Stomach (tissue), 9 donors: ENCODE results near the gene PTPRT. TPM values are rescaled to one million over a fixed set of nuclear protein-coding genes. Genes with fewer than 3 reads are reported as not detected.

ENCODE experiments used
- DNase-seq, 2 donors: peaks; one replicate each; pipeline versions ENCODE4 v3.0.0 to v3.0.0-alpha.2; 2013 to 2019
- H3K27ac ChIP-seq, 5 donors: fragments of 200-600 bp in 4 of 5; sonication (generic) in 4 of 5; one replicate each; pipeline ENCODE4 v1.5.1; 2013 to 2019; ENCODE audit warnings: mild to moderate bottlenecking in 1 of 5, moderate library complexity in 1 of 5
- H3K27me3 ChIP-seq, 3 donors: fragments of 200-600 bp; sonication (generic); one replicate each; pipeline ENCODE4 v1.5.1; 2017 to 2019; ENCODE audit warnings: mixed run types in 1 of 3
- H3K36me3 ChIP-seq, 4 donors: fragments of 200-600 bp; sonication (generic); 1 replicate in 3 of 4; 2 replicates in 1 of 4; pipeline ENCODE4 v1.5.1; 2016 to 2019
- H3K4me1 ChIP-seq, 4 donors: fragments of 200-600 bp; sonication (generic); one replicate each; pipeline ENCODE4 v1.5.1; 2016 to 2019
- H3K4me3 ChIP-seq, 4 donors: fragments of 200-600 bp; sonication (generic) in 3 of 4; one replicate each; pipeline ENCODE4 v1.5.1; 2016 to 2019; ENCODE audit warnings: mild to moderate bottlenecking in 1 of 4
- H3K9me3 ChIP-seq, 4 donors: fragments of 200-600 bp; sonication (generic); one replicate each; pipeline ENCODE4 v1.5.1; 2016 to 2019
- EP300 ChIP-seq: sonication (generic); formaldehyde crosslinking; IDR thresholded peaks from one replicate; pipeline ENCODE4 v1.6.1; 2017; ENCODE audit warnings: antibody characterized with exemption
- POLR2A ChIP-seq, 4 donors: fragments of 450-650 bp; IDR thresholded peaks; one replicate each; pipeline ENCODE4 v1.6.1; 2016; ENCODE audit warnings: antibody characterized with exemption in 4 of 4, control low read depth in 2 of 4, mild to moderate bottlenecking in 1 of 4, moderate library complexity in 1 of 4
- POLR2AphosphoS5 ChIP-seq, 3 donors: sonication (generic); formaldehyde crosslinking; IDR thresholded peaks; one replicate each; pipeline ENCODE4 v1.6.1; 2016; ENCODE audit warnings: antibody characterized with exemption in 3 of 3
- WGBS, 5 donors: extraction: QIAGEN DNeasy Blood & Tissue Kit in 3 of 5; methylation state at CpG; one replicate each; pipeline versions ENCODE4 v1.1.5 to v1.1.7; 2013 to 2018; 5-methylcytosine and 5-hydroxymethylcytosine counted together
- intact Hi-C: fragments of 100-400 bp; cut with DNase I; formaldehyde crosslinking; loops from one replicate; pipeline ENCODE4 v1.15.1; 2023; ENCODE audit warnings: low total_unique reads
- polyA plus RNA-seq, 3 donors: library from polyadenylated mRNA; stranded (reverse); fragments of 200-250 nt; gene quantifications; one replicate each; pipeline ENCODE4 v1.2.3, GENCODE V29; 2013
- total RNA-seq, 5 donors: library from RNA; depleted of rRNA; stranded (reverse); fragments of >200 nt; gene quantifications; one replicate each; pipeline versions ENCODE4 v1.1.0 to v1.2.3, GENCODE V29; 2014 to 2016
- TF ChIP-seq, protein P1 (sequence below), 7 experiments: fragments of 450-650 bp in 4 of 7; fragments of 200-600 bp in 3 of 7; sonication (generic) in 3 of 7; IDR thresholded peaks; one replicate each; pipeline ENCODE4 v1.5.1; 2016 to 2019; ENCODE audit warnings: antibody characterized with exemption in 7 of 7, control low read depth in 2 of 7, mild to moderate bottlenecking in 1 of 7
- donor health status: healthy with polysubstance abuse.
- donor health status: Bipolar disorder and iron deficiency.
- donor health status: healthy.

PTPRT gene
- total and polyA plus RNA-seq, 8 donors, result 0.05 to 11.6 (median 1.7) TPM; not detected in 2

DNA sequence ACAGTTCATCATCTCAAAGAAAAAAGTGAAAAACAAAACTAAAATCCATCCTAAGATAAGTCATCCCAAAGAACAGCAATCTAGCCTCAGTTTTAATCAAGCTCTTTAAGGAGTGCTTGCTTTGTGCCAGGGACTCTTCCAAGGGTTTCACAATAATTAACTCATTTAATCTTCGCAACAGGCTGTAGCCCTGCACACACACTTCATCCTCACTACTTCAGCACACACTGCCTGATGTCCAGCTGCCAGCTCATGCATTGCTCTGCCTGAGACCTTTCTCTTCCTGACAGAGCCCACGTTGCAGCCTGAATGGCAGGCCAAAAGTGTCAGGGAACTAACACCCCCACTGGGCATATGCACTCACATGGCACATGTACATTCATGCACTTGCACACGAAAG is 21.2 kb upstream of the PTPRT start:
- no peak overlapping the region for H3K27ac ChIP-seq
- no peaks in the 10 kb centered on the region for H3K9me3 ChIP-seq
- TF ChIP-seq POLR2A (IDR thresholded peaks at IDR 0.05), result no peak
- TF ChIP-seq, protein P1, sequence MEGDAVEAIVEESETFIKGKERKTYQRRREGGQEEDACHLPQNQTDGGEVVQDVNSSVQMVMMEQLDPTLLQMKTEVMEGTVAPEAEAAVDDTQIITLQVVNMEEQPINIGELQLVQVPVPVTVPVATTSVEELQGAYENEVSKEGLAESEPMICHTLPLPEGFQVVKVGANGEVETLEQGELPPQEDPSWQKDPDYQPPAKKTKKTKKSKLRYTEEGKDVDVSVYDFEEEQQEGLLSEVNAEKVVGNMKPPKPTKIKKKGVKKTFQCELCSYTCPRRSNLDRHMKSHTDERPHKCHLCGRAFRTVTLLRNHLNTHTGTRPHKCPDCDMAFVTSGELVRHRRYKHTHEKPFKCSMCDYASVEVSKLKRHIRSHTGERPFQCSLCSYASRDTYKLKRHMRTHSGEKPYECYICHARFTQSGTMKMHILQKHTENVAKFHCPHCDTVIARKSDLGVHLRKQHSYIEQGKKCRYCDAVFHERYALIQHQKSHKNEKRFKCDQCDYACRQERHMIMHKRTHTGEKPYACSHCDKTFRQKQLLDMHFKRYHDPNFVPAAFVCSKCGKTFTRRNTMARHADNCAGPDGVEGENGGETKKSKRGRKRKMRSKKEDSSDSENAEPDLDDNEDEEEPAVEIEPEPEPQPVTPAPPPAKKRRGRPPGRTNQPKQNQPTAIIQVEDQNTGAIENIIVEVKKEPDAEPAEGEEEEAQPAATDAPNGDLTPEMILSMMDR (IDR thresholded peaks at IDR 0.05), result no peak
- TF ChIP-seq EP300, result no peak
- TF ChIP-seq POLR2AphosphoS5 (IDR thresholded peaks at IDR 0.05), result no peak
- intact Hi-C loops, result no loop called here
- DNase-seq, result no peak
- H3K27me3 ChIP-seq, result peaks cover 0 to 11% (median 0%) of the 10 kb centered on the region in 3 donors
- H3K4me1 ChIP-seq, result no peaks in the 10 kb centered on the region
- WGBS, 5 donors, result 49 to 67% (median 64%) methylated on average over 3 of the region's 3 CpGs
- no peak overlapping the region for H3K4me3 ChIP-seq
- no peaks in the 10 kb centered on the region for H3K36me3 ChIP-seq

DNA sequence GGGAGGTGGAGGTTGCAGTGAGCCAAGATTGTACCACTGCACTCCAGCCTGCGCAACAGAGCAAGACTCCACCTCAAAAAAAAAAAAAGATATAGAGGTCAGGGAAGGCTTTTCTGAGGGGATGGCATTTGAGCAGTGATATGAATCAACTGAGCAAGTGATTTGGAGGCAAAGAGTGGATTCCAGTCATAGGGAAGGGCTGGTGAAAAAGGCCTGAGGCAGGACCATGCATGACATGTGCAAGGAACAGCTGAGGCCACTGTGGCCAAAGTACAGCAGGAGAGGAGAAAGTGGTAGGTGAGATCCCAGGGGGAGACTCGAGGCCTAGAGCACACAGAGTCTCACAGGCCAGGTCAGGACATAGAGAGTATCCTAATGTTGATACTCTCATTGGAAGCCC is 20.1 kb upstream of the PTPRT start:
- Histone ChIP-seq H3K4me1 (no peaks in the 10 kb centered on the region), H3K4me3 (no peak overlapping the region), H3K27ac (no peak overlapping the region), H3K27me3 (no peaks in the 10 kb centered on the region), H3K9me3 (no peaks in the 10 kb centered on the region), H3K36me3 (no peaks in the 10 kb centered on the region)
- intact Hi-C loops, result no loop called here
- TF ChIP-seq, protein P1 (IDR thresholded peaks at IDR 0.05), result no peak
- TF ChIP-seq POLR2AphosphoS5 (IDR thresholded peaks at IDR 0.05), result no peak
- no peak for TF ChIP-seq POLR2A (IDR thresholded peaks at IDR 0.05)
- TF ChIP-seq EP300, result no peak
- WGBS, 5 donors, result 65 to 81% (median 74%) methylated on average over 2 of the region's 2 CpGs
- no peak for DNase-seq

DNA sequence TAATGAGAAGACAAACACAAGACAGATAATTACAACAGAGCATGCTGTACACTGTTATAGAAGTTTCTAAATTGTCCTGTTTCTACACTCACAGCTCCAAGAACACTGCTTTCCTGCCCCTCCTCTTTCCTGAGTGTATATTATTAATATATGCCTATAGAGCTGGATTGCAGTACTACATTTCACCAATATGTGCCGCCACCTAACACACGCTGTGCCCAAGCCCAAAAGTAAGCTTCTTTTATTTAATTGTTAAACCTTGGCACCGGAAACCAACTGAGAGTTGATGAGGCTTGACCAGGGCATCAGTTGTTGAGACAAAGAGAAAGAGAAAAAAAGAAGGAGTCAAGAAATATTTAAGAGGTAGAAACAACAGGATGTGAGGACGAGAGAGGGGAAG is 16.0 kb upstream of the PTPRT start:
- no peaks in the 10 kb centered on the region for H3K9me3 ChIP-seq
- no peaks in the 10 kb centered on the region for H3K4me1 ChIP-seq
- no peak for DNase-seq
- TF ChIP-seq POLR2A (IDR thresholded peaks at IDR 0.05), result no peak
- TF ChIP-seq EP300, result no peak
- TF ChIP-seq POLR2AphosphoS5 (IDR thresholded peaks at IDR 0.05), result no peak
- TF ChIP-seq, protein P1 (IDR thresholded peaks at IDR 0.05), result no peak
- peaks cover 0 to 6% (median 0%) of the 10 kb centered on the region in 3 donors for H3K27me3 ChIP-seq
- H3K27ac ChIP-seq, result no peak overlapping the region
- no peak overlapping the region for H3K4me3 ChIP-seq
- no peaks in the 10 kb centered on the region for H3K36me3 ChIP-seq
- WGBS, 5 donors, result 82 to 90% (median 87%) methylated on average over 4 of the region's 4 CpGs
- intact Hi-C loops, result no loop called here

DNA sequence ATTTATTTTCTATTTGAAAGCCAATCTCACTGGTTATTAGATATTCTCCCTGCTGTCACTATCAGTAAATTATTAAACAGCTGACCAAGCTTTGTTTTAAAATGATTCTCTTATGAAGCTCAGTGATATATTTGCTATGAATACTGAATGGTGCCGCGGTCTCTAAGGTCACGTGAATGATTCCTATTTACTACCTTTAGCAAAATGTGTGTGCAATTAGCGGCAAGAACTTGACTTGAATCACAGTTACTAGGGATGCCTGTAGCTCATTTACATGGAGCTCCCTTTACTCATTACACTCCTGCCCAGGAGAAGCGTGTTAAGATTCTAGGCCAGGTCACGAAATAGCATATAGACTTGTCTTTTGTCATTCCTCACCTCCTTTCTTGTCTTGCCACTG is 12.4 kb upstream of the PTPRT start:
- DNase-seq, result peak in 1 of 2 donors; percentile 7
- no peaks in the 10 kb centered on the region for H3K9me3 ChIP-seq
- no peak overlapping the region for H3K27ac ChIP-seq
- peaks cover 0 to 6% (median 0%) of the 10 kb centered on the region in 3 donors for H3K27me3 ChIP-seq
- no peaks in the 10 kb centered on the region for H3K4me1 ChIP-seq
- H3K4me3 ChIP-seq, result no peak overlapping the region
- intact Hi-C loops, result no loop called here
- H3K36me3 ChIP-seq, result no peaks in the 10 kb centered on the region
- 85 to 89% (median 88%) methylated on average over 6 of the region's 6 CpGs for WGBS, 5 donors
- TF ChIP-seq POLR2A (IDR thresholded peaks at IDR 0.05), result no peak
- TF ChIP-seq EP300, result no peak
- TF ChIP-seq, protein P1 (IDR thresholded peaks at IDR 0.05), result no peak
- TF ChIP-seq POLR2AphosphoS5 (IDR thresholded peaks at IDR 0.05), result no peak
